A549 (cell line): Measurements from ENCODE around the gene RRP15.

Experiments used
- CHD2 ChIP-seq: fragments of 150-350 bp; IDR thresholded peaks from 2 replicates; pipeline ENCODE4 v1.6.1; 2014; ENCODE audit warnings: low read length; ENCODE audit not compliant: partially characterized antibody
- CTCF ChIP-seq: fragments of >200 bp; sonication (Bioruptor Twin); formaldehyde crosslinking; IDR thresholded peaks from 3 replicates; pipeline ENCODE4 v1.5.1; 2016
- EHMT2 ChIP-seq: fragments of 200-600 bp; sonication (generic); IDR thresholded peaks from 2 replicates; pipeline ENCODE4 v1.6.1; 2016; ENCODE audit warnings: antibody characterized with exemption, low read depth, mild to moderate bottlenecking, moderate library complexity
- FOSL2 ChIP-seq, 2 experiments: fragments of 450-650 bp in 1 of 2; fragments of >200 bp in 1 of 2; sonication (Bioruptor Twin) in 1 of 2; formaldehyde crosslinking; IDR thresholded peaks; 2 replicates each; pipeline versions ENCODE4 v1.5.0 to v1.6.1; 2016 to 2020; ENCODE audit warnings: mild to moderate bottlenecking in 1 of 2, moderate library complexity in 1 of 2
- GATA3 ChIP-seq: IDR thresholded peaks from 2 replicates; pipeline ENCODE4 v1.6.1; 2012; ENCODE audit warnings: borderline replicate concordance
- HMGXB4 ChIP-seq: fragments of 250-450 bp; sonication (Bioruptor Pico); IDR thresholded peaks from 2 replicates; pipeline ENCODE4 v1.5.0; 2021; ENCODE audit warnings: mild to moderate bottlenecking, moderate library complexity, borderline replicate concordance
- JUN ChIP-seq, 2 experiments: fragments of >200 bp; sonication (Bioruptor Twin); formaldehyde crosslinking; IDR thresholded peaks; 2 replicates in 1 of 2; 3 replicates in 1 of 2; pipeline ENCODE4 v1.6.1; 2016 to 2017
- KDM1A ChIP-seq: fragments of 200-600 bp; sonication (generic); IDR thresholded peaks from 2 replicates; pipeline ENCODE4 v1.6.1; 2016; ENCODE audit warnings: low read depth, mild to moderate bottlenecking
- MAX ChIP-seq: IDR thresholded peaks from 2 replicates; pipeline ENCODE4 v1.6.1; 2012
- POLR2A ChIP-seq: IDR thresholded peaks from 2 replicates; pipeline ENCODE4 v1.6.1; 2012; ENCODE audit warnings: mild to moderate bottlenecking, low read length
- REST ChIP-seq: fragments of 200-600 bp; sonication (generic); IDR thresholded peaks from 2 replicates; pipeline ENCODE4 v1.6.1; 2016; ENCODE audit warnings: antibody characterized with exemption, mild to moderate bottlenecking, moderate library complexity
- USF2 ChIP-seq: fragments of 450-650 bp; IDR thresholded peaks from 2 replicates; pipeline ENCODE4 v1.6.1; 2014; ENCODE audit warnings: antibody characterized with exemption

- TF ChIP-seq HMGXB4, result no peak
- no peak for TF ChIP-seq FOSL2 (IDR thresholded peaks at IDR 0.05)
- TF ChIP-seq FOSL2 (CRISPR knock-in tag; IDR thresholded peaks at IDR 0.05), result no peak
- no peak for TF ChIP-seq MAX
- no peak for TF ChIP-seq POLR2A
- TF ChIP-seq CTCF, result no peak
- no peak for TF ChIP-seq REST
- no peak for TF ChIP-seq GATA3
- TF ChIP-seq CHD2, result no peak
- TF ChIP-seq USF2, result no peak
- TF ChIP-seq EHMT2, result no peak
- no peak for TF ChIP-seq JUN (IDR thresholded peaks at IDR 0.05)
- no peak for TF ChIP-seq KDM1A
These were observed 32.0 kb downstream of the RRP15 start for GRCh38 chr1:218317061-218317460.
